Tibial artery (tissue), 4 donors: ENCODE measurements around the gene GKN2.

Experiments
- DNase-seq, 2 donors: peaks; one replicate each; pipeline ENCODE4 v3.0.0-alpha.2; 2019
- H3K27ac ChIP-seq, 2 donors: fragments of 200-600 bp; sonication (generic) in 1 of 2; 1 replicate in 1 of 2; 2 replicates in 1 of 2; pipeline ENCODE4 v1.5.1; 2018 to 2019; ENCODE audit warnings: mild to moderate bottlenecking in 1 of 2
- H3K27me3 ChIP-seq, 2 donors: fragments of 200-600 bp; sonication (generic) in 1 of 2; one replicate each; pipeline versions ENCODE4 v1.5.1 to v1.6.0; 2016 to 2019
- H3K36me3 ChIP-seq, 3 donors: fragments of 200-600 bp; sonication (generic) in 2 of 3; one replicate each; pipeline ENCODE4 v1.5.1; 2016 to 2019; ENCODE audit warnings: mild to moderate bottlenecking in 2 of 3
- H3K4me1 ChIP-seq, 4 donors: fragments of 200-600 bp; sonication (generic) in 2 of 4; 1 replicate in 3 of 4; 2 replicates in 1 of 4; pipeline ENCODE4 v1.5.1; 2016 to 2019
- H3K4me3 ChIP-seq, 2 donors: fragments of 200-600 bp; sonication (generic) in 1 of 2; 1 replicate in 1 of 2; 2 replicates in 1 of 2; pipeline ENCODE4 v1.5.1; 2018 to 2019; ENCODE audit warnings: mild to moderate bottlenecking in 2 of 2
- H3K9me3 ChIP-seq, 3 donors: fragments of 200-600 bp; sonication (generic) in 1 of 3; one replicate each; pipeline ENCODE4 v1.5.1; 2016 to 2019
- intact Hi-C: fragments of 100-400 bp; cut with DNase I; formaldehyde crosslinking; loops from one replicate; pipeline ENCODE4 v1.15.0; 2023; ENCODE audit warnings: low total_unique reads
- TF ChIP-seq, protein P1 (sequence below), 2 experiments: fragments of 200-600 bp in 1 of 2; fragments of 450-650 bp in 1 of 2; IDR thresholded peaks; one replicate each; pipeline ENCODE4 v1.5.1; 2017 to 2019; ENCODE audit warnings: antibody characterized with exemption in 2 of 2, mild to moderate bottlenecking in 1 of 2, moderate library complexity in 1 of 2

GKN2 gene

DNA sequence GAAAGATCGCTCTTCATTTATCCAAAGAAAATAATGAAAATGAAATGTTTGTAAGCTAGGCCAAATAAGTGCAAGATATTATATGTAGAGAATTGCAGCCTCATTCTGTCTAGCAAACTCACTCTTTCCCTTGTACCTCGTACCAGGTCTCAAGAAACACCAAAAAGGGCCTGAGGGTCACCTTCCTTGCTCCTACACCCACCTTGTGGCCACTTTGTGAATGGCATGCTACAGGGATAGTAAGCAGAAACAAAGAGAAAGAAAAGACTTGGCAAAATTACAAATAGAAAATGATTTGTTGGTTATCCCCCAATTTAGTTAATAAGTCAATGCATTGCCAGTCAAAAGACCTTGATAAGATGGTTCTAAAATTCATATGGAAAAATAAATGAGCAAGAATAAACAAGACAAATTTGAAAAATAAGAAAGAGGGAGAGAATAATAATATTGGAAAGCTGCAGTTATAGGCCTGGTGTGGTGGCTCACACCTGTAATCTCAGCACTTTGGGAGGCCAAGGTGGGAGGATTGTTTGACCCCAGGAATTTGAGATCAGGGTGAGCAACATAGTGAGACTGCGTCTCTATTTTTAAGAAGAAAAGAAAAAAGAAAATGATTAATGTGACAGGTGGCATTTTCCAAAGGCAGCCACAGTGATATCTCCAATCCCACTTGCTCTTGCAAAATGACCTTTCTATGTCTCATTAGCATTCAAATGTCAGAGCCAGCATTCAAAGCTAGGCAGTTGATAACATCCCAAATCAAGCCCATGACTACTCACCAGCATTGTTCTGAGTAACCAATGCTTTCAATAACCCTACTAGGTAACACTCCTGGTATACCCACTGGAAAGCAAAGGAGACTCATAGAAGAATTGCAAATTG lies 42.7 kb downstream of the GKN2 start:
- peaks cover 0 to 19% (median 13%) of the 10 kb centered on the region in 4 donors for H3K4me1 ChIP-seq
- TF ChIP-seq, protein P1, sequence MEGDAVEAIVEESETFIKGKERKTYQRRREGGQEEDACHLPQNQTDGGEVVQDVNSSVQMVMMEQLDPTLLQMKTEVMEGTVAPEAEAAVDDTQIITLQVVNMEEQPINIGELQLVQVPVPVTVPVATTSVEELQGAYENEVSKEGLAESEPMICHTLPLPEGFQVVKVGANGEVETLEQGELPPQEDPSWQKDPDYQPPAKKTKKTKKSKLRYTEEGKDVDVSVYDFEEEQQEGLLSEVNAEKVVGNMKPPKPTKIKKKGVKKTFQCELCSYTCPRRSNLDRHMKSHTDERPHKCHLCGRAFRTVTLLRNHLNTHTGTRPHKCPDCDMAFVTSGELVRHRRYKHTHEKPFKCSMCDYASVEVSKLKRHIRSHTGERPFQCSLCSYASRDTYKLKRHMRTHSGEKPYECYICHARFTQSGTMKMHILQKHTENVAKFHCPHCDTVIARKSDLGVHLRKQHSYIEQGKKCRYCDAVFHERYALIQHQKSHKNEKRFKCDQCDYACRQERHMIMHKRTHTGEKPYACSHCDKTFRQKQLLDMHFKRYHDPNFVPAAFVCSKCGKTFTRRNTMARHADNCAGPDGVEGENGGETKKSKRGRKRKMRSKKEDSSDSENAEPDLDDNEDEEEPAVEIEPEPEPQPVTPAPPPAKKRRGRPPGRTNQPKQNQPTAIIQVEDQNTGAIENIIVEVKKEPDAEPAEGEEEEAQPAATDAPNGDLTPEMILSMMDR (IDR thresholded peaks at IDR 0.05): peak; percentile 84 to 88
- no peaks in the 10 kb centered on the region for H3K27me3 ChIP-seq
- H3K4me3 ChIP-seq: no peak overlapping the region
- DNase-seq: peak; percentile 76 to 78
- H3K9me3 ChIP-seq: no peaks in the 10 kb centered on the region
- H3K27ac ChIP-seq: no peak overlapping the region
- no peaks in the 10 kb centered on the region for H3K36me3 ChIP-seq
- intact Hi-C loops: loop anchor here (5.0 kb wide), 1 partner anchor 158 kb away; no protein-coding TSS in a partner anchor

DNA sequence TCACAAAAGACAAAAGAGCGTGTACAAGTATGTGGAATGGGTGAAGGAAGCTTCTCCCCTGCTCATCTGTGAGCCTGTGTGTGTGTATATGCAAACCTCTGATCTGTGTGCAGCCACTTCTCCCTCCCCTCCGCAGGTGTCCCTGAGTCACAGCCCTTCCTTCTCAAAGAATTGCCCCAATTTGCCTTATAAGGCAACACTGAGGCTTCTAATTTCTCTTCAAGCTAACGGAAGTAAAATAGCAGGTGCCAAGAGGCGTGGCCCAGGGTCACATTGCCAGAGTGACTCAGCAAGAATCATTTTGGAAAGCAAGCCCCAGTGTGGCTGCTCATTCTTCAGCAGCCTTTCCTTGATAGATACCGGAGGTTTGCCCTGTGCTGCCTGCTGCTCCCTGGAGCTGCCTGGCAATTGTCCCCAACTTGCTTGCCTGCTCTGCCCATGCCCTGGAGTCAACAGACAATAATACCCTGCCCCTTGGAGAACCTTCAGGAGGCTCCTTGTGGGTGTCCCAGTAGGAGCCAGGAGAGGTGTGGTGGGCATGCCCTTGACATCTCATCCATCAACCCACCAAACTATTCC lies 44.2 kb downstream of the GKN2 start:
- TF ChIP-seq, protein P1 (IDR thresholded peaks at IDR 0.05): no peak
- Histone ChIP-seq H3K27me3 (no peaks in the 10 kb centered on the region), H3K27ac (peak overlapping the region in 1 of 2 donors; percentile 53), H3K36me3 (no peaks in the 10 kb centered on the region), H3K4me3 (no peak overlapping the region), H3K9me3 (no peaks in the 10 kb centered on the region), H3K4me1 (peaks cover 0 to 19% (median 13%) of the 10 kb centered on the region in 4 donors)
- intact Hi-C loops: no loop called here
- peak; percentile 82 to 89 for DNase-seq

DNA sequence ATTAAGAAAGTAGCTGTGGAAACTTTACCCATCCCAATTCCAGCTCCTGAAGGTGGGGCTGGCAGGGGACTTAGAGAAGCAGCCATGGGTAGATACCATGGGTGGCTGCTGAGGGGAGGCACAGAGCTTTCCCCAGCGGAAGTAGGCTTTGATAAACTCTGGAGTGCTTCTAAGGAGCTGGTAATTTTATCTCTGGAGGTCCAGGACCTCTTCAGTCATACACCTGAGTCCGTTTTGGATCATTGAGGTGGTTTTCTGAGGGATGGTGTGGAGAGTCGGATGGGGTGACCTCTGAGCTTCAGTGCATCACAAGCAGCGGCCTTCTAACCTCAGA lies 44.8 kb downstream of the GKN2 start:
- H3K27ac ChIP-seq: peak overlapping the region in 1 of 2 donors; percentile 53
- intact Hi-C loops: no loop called here

DNA sequence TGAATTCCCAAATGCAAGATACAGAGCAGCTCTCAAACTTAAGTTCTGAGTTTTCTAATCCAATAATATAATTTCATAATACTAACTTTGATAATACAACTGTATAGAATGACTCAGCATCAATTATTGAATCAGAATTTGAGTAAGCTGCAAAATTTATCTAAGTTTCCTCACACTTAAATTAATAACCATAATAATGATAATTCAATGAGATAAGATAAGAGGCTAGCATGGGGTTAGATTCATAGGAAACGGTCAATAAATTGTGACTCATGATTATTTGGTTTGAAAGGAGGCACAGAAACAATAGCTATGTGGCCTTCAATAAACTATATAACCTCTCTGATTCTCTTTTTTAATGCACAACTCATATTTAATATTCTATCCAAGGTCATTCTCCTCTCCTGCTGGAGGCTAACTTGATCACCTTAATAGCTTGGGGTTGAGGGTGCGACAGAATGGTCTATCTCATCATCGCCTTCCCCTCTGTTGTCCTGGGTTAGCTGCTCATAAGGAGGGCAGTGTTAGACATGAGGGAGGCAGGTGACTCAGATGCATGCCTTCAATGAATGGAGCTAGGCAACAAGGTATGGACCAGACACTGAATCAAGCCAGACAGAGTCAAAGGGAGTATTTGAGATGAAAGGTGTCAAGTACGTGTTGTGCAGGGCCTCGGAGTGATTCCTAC lies 45.3 kb downstream of the GKN2 start:
- H3K27ac ChIP-seq: no peak overlapping the region
- no peak for DNase-seq
- H3K9me3 ChIP-seq: peaks cover 0 to 2% (median 0%) of the 10 kb centered on the region in 3 donors
- peaks cover 0 to 19% (median 13%) of the 10 kb centered on the region in 4 donors for H3K4me1 ChIP-seq
- no peaks in the 10 kb centered on the region for H3K36me3 ChIP-seq
- H3K27me3 ChIP-seq: no peaks in the 10 kb centered on the region
- intact Hi-C loops: no loop called here
- TF ChIP-seq, protein P1 (IDR thresholded peaks at IDR 0.05): no peak
- no peak overlapping the region for H3K4me3 ChIP-seq

More for the DNA sequence above, 44.8 kb downstream of the GKN2 start:
- Histone ChIP-seq H3K4me1 (peaks cover 0 to 19% (median 13%) of the 10 kb centered on the region in 4 donors), H3K36me3 (no peaks in the 10 kb centered on the region), H3K4me3 (no peak overlapping the region), H3K9me3 (no peaks in the 10 kb centered on the region), H3K27me3 (no peaks in the 10 kb centered on the region)
- TF ChIP-seq, protein P1 (IDR thresholded peaks at IDR 0.05): no peak
- DNase-seq: no peak

DNA sequence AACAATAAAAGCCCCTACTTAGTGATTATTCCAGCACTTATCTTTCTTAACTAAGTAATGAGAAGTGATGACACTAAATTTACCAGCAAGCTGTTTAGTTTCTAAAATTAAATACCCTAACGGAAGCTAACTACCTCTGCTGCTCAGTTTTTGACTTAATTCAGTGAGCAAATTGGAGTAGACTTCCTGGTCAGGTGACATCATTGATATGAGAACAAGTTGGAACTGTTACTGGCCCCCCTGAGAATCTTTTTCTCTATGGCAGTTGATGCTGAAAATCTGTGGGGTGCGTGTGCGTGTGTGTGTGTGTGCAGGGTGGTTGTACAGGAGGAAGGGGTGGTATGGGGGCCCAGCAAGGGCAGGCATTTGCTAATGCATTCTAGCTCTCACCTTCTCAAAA lies 46.0 kb downstream of the GKN2 start:
- H3K4me1 ChIP-seq: peaks cover 0 to 19% (median 13%) of the 10 kb centered on the region in 4 donors
- peaks cover 0 to 9% (median under 1%) of the 10 kb centered on the region in 3 donors for H3K9me3 ChIP-seq
- DNase-seq: no peak
- intact Hi-C loops: no loop called here
- H3K27me3 ChIP-seq: no peaks in the 10 kb centered on the region
- H3K36me3 ChIP-seq: no peaks in the 10 kb centered on the region
- TF ChIP-seq, protein P1 (IDR thresholded peaks at IDR 0.05): no peak
- no peak overlapping the region for H3K4me3 ChIP-seq
- H3K27ac ChIP-seq: no peak overlapping the region
